ENCODE measurements around the gene MGAT4D. TPM values are rescaled to one million over a fixed set of nuclear protein-coding genes. Genes with fewer than 3 reads are reported as not detected.
"Not testable (repeated sequence)": the region's sequence is repeated elsewhere in the genome, so short reads cannot be mapped to it uniquely, and the experiment has no call there.

The MGAT4D gene
- total RNA-seq, 6 donors from 2014 or later: 0.79 TPM; not detected in 5

DNA sequence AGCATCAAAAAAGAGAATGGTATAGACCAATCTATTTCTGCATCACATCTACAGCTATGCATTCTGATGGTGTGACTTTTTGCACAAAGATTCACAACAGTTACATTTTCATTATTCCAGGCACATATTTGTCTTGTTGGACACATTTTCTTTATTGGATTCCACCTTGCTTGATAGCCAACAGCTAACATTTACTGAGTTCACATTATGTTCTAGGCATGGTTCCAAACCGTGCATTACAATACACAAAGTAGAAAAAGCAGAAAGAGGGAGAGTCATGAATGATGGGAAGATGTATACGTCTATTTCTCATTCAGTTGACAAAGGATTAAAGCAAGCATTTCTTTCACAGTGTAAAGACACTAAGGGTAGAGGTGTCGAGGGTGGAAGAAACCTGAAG is 47.7 kb downstream of the MGAT4D start:
- no peak for TF ChIP-seq EP300 (IDR thresholded peaks at IDR 0.05)
- no peak for TF ChIP-seq POLR2AphosphoS5 (IDR thresholded peaks at IDR 0.05)
- TF ChIP-seq, protein P1, sequence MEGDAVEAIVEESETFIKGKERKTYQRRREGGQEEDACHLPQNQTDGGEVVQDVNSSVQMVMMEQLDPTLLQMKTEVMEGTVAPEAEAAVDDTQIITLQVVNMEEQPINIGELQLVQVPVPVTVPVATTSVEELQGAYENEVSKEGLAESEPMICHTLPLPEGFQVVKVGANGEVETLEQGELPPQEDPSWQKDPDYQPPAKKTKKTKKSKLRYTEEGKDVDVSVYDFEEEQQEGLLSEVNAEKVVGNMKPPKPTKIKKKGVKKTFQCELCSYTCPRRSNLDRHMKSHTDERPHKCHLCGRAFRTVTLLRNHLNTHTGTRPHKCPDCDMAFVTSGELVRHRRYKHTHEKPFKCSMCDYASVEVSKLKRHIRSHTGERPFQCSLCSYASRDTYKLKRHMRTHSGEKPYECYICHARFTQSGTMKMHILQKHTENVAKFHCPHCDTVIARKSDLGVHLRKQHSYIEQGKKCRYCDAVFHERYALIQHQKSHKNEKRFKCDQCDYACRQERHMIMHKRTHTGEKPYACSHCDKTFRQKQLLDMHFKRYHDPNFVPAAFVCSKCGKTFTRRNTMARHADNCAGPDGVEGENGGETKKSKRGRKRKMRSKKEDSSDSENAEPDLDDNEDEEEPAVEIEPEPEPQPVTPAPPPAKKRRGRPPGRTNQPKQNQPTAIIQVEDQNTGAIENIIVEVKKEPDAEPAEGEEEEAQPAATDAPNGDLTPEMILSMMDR (IDR thresholded peaks at IDR 0.05): no peak
- no peak for TF ChIP-seq POLR2A (IDR thresholded peaks at IDR 0.05)
- no peak overlapping the region for H3K27ac ChIP-seq
- H3K4me3 ChIP-seq: no peak overlapping the region
- no peaks in the 10 kb centered on the region for H3K36me3 ChIP-seq
- ATAC-seq (ENCODE audit: low FRiP score in 2 of 2) (no peak), DNase-seq (no peak)
- 67 to 71% methylated on average over 3 of the region's 3 CpGs for WGBS, 2 donors
- no peaks in the 10 kb centered on the region for H3K27me3 ChIP-seq
- H3K4me1 ChIP-seq: no peaks in the 10 kb centered on the region
- no peaks in the 10 kb centered on the region for H3K9me3 ChIP-seq

- WGBS, 2 donors: 35 to 48% methylated on average over 2 of the region's 2 CpGs
- ATAC-seq (ENCODE audit: low FRiP score in 2 of 2) (no peak), DNase-seq (no peak)
- Histone ChIP-seq H3K4me3 (no peak overlapping the region), H3K27ac (no peak overlapping the region), H3K9me3 (no peaks in the 10 kb centered on the region), H3K27me3 (no peaks in the 10 kb centered on the region), H3K4me1 (no peaks in the 10 kb centered on the region), H3K36me3 (no peaks in the 10 kb centered on the region)
- no peak for TF ChIP-seq EP300 (IDR thresholded peaks at IDR 0.05)
These were observed 49.3 kb downstream of the MGAT4D start for GRCh38 chr4:140448830-140449229.

GRCh38 chr4:140448162-140448561 is 49.9 kb downstream of the MGAT4D start:
- ATAC-seq (ENCODE audit: low FRiP score in 2 of 2) (no peak), DNase-seq (no peak)
- 55 to 67% methylated on average over 3 of the region's 3 CpGs for WGBS, 2 donors
- no peak overlapping the region for H3K4me3 ChIP-seq
- no peaks in the 10 kb centered on the region for H3K9me3 ChIP-seq
- no peak overlapping the region for H3K27ac ChIP-seq
- H3K36me3 ChIP-seq: no peaks in the 10 kb centered on the region
- H3K27me3 ChIP-seq: no peaks in the 10 kb centered on the region
- H3K4me1 ChIP-seq: no peaks in the 10 kb centered on the region
- no peak for TF ChIP-seq EP300 (IDR thresholded peaks at IDR 0.05)
- TF ChIP-seq POLR2A (IDR thresholded peaks at IDR 0.05): no peak
- TF ChIP-seq POLR2AphosphoS5 (IDR thresholded peaks at IDR 0.05): no peak
- TF ChIP-seq, protein P1 (IDR thresholded peaks at IDR 0.05): no peak

DNA sequence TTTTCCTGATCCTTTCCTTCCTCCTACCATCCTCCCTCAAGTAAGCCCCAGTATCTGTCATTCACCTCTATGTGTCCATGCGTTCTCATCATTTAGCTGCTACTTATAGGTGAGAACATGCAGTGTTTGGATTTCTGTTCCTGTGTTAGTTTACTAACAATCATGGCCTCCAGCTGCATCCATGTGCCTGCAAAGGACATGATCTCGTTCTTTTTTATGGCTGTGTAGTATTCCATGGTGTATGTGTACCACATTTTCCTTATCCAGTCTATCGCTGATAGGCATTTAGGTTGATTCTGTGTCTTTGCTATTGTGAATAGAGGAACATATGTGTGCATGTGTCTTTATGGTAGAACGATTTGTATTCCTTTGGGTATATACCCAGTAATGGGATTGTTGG is 53.7 kb downstream of the MGAT4D start:
- DNase-seq; ATAC-seq (ENCODE audit: low FRiP score in 2 of 2); H3K36me3 ChIP-seq; H3K4me3 ChIP-seq; H3K27ac ChIP-seq; H3K4me1 ChIP-seq; H3K27me3 ChIP-seq; H3K9me3 ChIP-seq: not testable (repeated sequence)
- 93 to 95% methylated on average over 4 of the region's 4 CpGs for WGBS, 2 donors

- Histone ChIP-seq H3K27me3 (no peaks in the 10 kb centered on the region), H3K36me3 (no peaks in the 10 kb centered on the region), H3K27ac (no peak overlapping the region), H3K9me3 (no peaks in the 10 kb centered on the region), H3K4me1 (no peaks in the 10 kb centered on the region), H3K4me3 (no peak overlapping the region)
- ATAC-seq (ENCODE audit: low FRiP score in 2 of 2) (no peak), DNase-seq (no peak)
- TF ChIP-seq EP300 (IDR thresholded peaks at IDR 0.05) (no peak), POLR2A (IDR thresholded peaks at IDR 0.05) (no peak), POLR2AphosphoS5 (IDR thresholded peaks at IDR 0.05) (no peak)
- TF ChIP-seq, protein P1 (IDR thresholded peaks at IDR 0.05): no peak
These were observed 58.4 kb downstream of the MGAT4D start for GRCh38 chr4:140439644-140440142.

- H3K4me1 ChIP-seq: peaks cover 7 to 19% (median 12%) of the 10 kb centered on the region in 4 donors
- no peak for ATAC-seq (ENCODE audit: low FRiP score in 2 of 2)
- TF ChIP-seq POLR2AphosphoS5 (IDR thresholded peaks at IDR 0.05) (no peak), POLR2A (IDR thresholded peaks at IDR 0.05) (no peak), EP300 (IDR thresholded peaks at IDR 0.05) (no peak)
- TF ChIP-seq, protein P1 (IDR thresholded peaks at IDR 0.05): no peak
- H3K9me3 ChIP-seq: no peaks in the 10 kb centered on the region
- 20 to 29% methylated on average over 7 of the region's 7 CpGs for WGBS, 2 donors
- no peak overlapping the region for H3K27ac ChIP-seq
- no peak for DNase-seq
- H3K36me3 ChIP-seq: no peaks in the 10 kb centered on the region
- H3K27me3 ChIP-seq: peaks cover 0 to 4% (median 0%) of the 10 kb centered on the region in 4 donors
- peak overlapping the region; percentile 27 to 75 (median 55) for H3K4me3 ChIP-seq
These were observed 70.1 kb downstream of the MGAT4D start for GRCh38 chr4:140427919-140428471.
